ENCODE measurements around the gene P2RY13. TPM values are rescaled to one million over a fixed set of nuclear protein-coding genes. Genes with fewer than 3 reads are reported as not detected.

The P2RY13 gene
- 3.5 TPM for total RNA-seq

GRCh38 chr3:151329363-151329762, at the start of gene P2RY13:
TSS of gene P2RY13 (minus strand) at chr3:151329549. CDS start at chr3:151329528, 21 bp downstream.

DNA sequence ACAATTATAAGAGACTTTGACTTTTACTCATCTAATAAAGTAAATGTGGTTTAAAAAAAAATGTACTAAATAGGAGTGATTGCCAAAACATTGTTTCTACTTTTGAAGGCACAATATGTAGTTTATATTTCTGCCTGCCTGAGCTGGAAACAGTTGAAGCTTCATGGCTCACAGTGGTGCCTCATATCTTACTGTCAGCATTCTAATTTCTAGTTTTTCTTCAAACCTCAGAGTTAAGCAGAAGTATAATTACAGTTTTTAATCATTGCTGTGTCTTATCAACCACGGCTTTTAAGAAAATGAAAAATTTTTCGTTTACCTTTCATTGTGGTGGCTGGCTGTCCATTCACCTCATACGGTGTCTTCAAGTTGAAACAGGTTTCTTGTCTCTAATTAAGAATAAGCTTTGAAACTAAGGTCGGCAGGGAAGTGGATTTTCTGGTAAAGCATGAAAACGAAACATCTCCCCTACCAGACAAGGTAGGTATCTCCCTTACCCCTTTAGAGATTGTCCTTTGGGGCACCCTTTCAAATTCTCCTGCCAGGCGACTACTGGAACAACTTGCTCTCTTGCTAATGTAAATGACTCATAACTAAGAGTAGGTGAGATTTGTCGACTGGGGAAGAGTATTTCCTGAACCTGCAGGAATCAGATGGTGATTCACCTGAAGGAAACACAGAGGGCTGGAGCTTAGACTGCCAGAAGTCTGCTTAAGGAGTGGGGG, 12.9 kb downstream of the P2RY13 start, which contains the start of gene GPR87:
Gene GPR87, minus strand, starts transcription at position 554 of the 725 bp plus-strand sequence. CDS start 16,720 bp downstream, outside the sequence.

GRCh38 chr3:151278230-151278629, 51.1 kb downstream of the P2RY13 start, which contains the start of gene P2RY14:
TSS of gene P2RY14 (minus strand) at chr3:151278542. CDS start at chr3:151214316, 64,226 bp downstream.

Other genes starting within 250 kb of the P2RY13 start
- 23.8 TPM for gene MED12L, start 243.9 kb downstream of the P2RY13 start, total RNA-seq
- gene GPR171, start 126.3 kb downstream of the P2RY13 start, total RNA-seq, result not detected
- 1.4 TPM for gene P2RY14, start 51.0 kb downstream of the P2RY13 start, total RNA-seq
- not detected for gene GPR87, start 12.7 kb downstream of the P2RY13 start, total RNA-seq
- gene P2RY12, start 55.2 kb upstream of the P2RY13 start, total RNA-seq, result 56.5 TPM
- 4.8 TPM for gene IGSF10, start 131.5 kb upstream of the P2RY13 start, total RNA-seq

All from diencephalon (tissue), 1 donor.